OCI-LY1 (cell line): Measurements from ENCODE around the gene KIAA1328.

Source experiments
- CTCF ChIP-seq: fragments of 200-600 bp; sonication (generic), shearing (Covaris generic); IDR thresholded peaks from 2 replicates; pipeline ENCODE4 v1.5.1; 2017; ENCODE audit warnings: mild to moderate bottlenecking, antibody characterized with exemption, low read length, moderate library complexity, mixed read lengths
- EZH2 ChIP-seq: fragments of 200-600 bp; sonication (generic), shearing (Covaris generic); IDR thresholded peaks from 2 replicates; pipeline ENCODE4 v1.8.0; 2017; ENCODE audit warnings: borderline replicate concordance, mixed run types, mild to moderate bottlenecking, antibody characterized with exemption, low read length, moderate library complexity, mixed read lengths

- no peak for TF ChIP-seq CTCF
- no peak for TF ChIP-seq EZH2
Measured at GRCh38 chr18:37253394-37254235, 424.7 kb downstream of the KIAA1328 start.
